Common myeloid progenitor, CD34-positive (primary cell): Measurements from ENCODE around the gene ZNF287.

Source experiments
- CTCF ChIA-PET: fragments of 350-600 bp; sonication (Branson Sonifier 250); formaldehyde crosslinking; loops from one replicate; lab custom pipeline; 2021; ENCODE audit warnings: antibody characterized with exemption; lab: Charles Lee
- POLR2A ChIA-PET: fragments of 350-600 bp; sonication (Branson Sonifier 250); formaldehyde crosslinking; loops from one replicate; lab custom pipeline; 2021; ENCODE audit warnings: antibody characterized with exemption; lab: Charles Lee
- DNase-seq, 3 donors: peaks; one replicate each; pipeline versions ENCODE4 v3.0.0 to v3.0.0-alpha.2; 2013
- H3K27ac ChIP-seq, 2 experiments: 1 replicate in 1 of 2; 2 replicates in 1 of 2; pipeline ENCODE4 v1.7.0; 2013; ENCODE audit warnings: inconsistent platforms in 2 of 2, low read length in 2 of 2, mild to moderate bottlenecking in 2 of 2, low read depth in 1 of 2, moderate library complexity in 1 of 2; ENCODE audit not compliant: severe bottlenecking in 2 of 2, insufficient read depth in 1 of 2, poor library complexity in 1 of 2
- H3K27me3 ChIP-seq, 5 experiments: replicated peaks in 2 of 5; 1 replicate in 3 of 5; 2 replicates in 2 of 5; pipeline versions ENCODE4 v1.6.1 to v1.7.0; 2013; ENCODE audit warnings: low read length in 4 of 5, mild to moderate bottlenecking in 2 of 5, moderate library complexity in 2 of 5, inconsistent platforms in 1 of 5; ENCODE audit not compliant: insufficient read depth in 5 of 5, control insufficient read depth in 4 of 5
- H3K36me3 ChIP-seq, 4 experiments: 1 replicate in 2 of 4; 2 replicates in 2 of 4; pipeline versions ENCODE4 v1.6.1 to v1.7.0; 2013; ENCODE audit warnings: low read length in 3 of 4, control low read depth in 1 of 4, mild to moderate bottlenecking in 1 of 4; ENCODE audit not compliant: control insufficient read depth in 4 of 4, insufficient read depth in 4 of 4
- H3K4me1 ChIP-seq, 4 experiments: 1 replicate in 3 of 4; 2 replicates in 1 of 4; pipeline versions ENCODE4 v1.6.1 to v1.7.1; 2013; ENCODE audit warnings: low read length in 3 of 4, mild to moderate bottlenecking in 3 of 4, control low read depth in 1 of 4, inconsistent platforms in 1 of 4, moderate library complexity in 1 of 4; ENCODE audit not compliant: control insufficient read depth in 4 of 4, insufficient read depth in 4 of 4; ENCODE audit errors: control extremely low read depth in 1 of 4
- H3K4me3 ChIP-seq, 7 experiments: 1 replicate in 4 of 7; 2 replicates in 3 of 7; pipeline versions ENCODE4 v1.5.1 to v1.7.0; 2013; ENCODE audit warnings: mild to moderate bottlenecking in 7 of 7, low read length in 6 of 7, moderate library complexity in 6 of 7, inconsistent platforms in 2 of 7, low read depth in 2 of 7, control low read depth in 1 of 7; ENCODE audit not compliant: insufficient read depth in 4 of 7, control insufficient read depth in 1 of 7; ENCODE audit errors: extremely low read depth in 1 of 7
- H3K9me3 ChIP-seq, 5 experiments: 1 replicate in 4 of 5; 2 replicates in 1 of 5; pipeline versions ENCODE4 v1.6.1 to v1.7.1; 2013; ENCODE audit warnings: low read length in 4 of 5, mild to moderate bottlenecking in 2 of 5, inconsistent platforms in 1 of 5, low read depth in 1 of 5, moderate library complexity in 1 of 5; ENCODE audit not compliant: control insufficient read depth in 4 of 5, insufficient read depth in 2 of 5; ENCODE audit errors: control extremely low read depth in 1 of 5
- WGBS: methylation state at CpG from one replicate; pipeline ENCODE4 v1.1.5; 2013; ENCODE audit not compliant: insufficient coverage; 5-methylcytosine and 5-hydroxymethylcytosine counted together

Gene ZNF287

DNA sequence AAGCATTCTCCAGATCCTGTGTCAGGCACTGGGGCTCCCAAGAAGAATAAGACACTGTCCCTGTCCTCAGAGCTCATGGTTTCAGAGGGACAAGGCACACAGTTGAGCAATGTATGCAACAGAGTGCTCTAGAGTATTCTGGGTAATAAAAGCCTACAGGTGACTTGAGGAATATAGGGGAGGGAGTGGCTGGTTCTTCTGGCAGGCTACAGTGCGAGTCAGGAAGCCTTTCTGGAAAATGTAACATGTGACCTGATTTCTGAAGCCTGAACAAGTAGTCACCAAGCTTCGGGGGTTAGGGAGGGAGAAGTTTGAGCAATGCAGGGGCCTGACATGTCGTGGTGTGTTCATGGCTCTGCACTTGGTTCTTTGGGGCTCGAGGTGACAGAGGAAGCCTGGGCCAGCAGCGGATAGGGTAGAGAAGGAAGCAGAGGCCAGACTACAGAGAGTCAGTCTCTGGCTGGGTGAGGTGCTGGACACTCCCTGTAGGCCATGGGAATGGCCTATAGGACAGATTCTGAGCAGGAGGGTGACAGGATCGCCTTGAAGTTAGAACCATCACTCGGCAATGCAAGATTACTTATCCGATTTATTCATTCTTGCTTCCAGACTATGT is 61.0 kb downstream of the ZNF287 start:
- Histone ChIP-seq H3K36me3 (no peaks in the 10 kb centered on the region), H3K27ac (no peak overlapping the region), H3K27me3 (no peaks in the 10 kb centered on the region), H3K9me3 (no peaks in the 10 kb centered on the region), H3K4me1 (peaks cover 0 to 18% (median 12%) of the 10 kb centered on the region in 4 experiments), H3K4me3 (no peak overlapping the region)
- DNase-seq, result no peak
- ChIA-PET CTCF (interaction anchor here (0.7 to 1.3 kb wide), 3 partner anchors 12 to 45 kb away, joined by 3 read pairs; no protein-coding TSS in a partner anchor), POLR2A (no interaction called here)
- 68% methylated on average over 8 of the region's 8 CpGs for WGBS

DNA sequence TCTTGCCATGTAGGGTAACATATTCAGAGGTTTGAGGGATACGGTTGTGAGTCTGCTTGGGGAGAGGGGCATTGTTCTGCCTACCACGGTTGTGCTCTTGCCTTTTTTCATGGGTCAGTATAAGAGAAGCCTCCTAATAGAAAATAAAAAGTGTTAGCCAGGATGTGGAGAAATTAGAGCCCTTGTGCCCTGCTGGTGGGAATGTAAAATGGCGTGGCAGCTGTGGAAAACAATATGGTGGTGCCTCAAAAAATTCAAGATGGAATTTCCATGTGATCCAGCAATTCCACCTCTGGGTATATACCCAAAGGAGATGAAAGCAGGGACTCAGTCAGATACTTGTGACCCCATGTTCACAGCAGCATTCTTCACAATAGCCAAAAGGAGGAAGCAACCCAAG is 62.8 kb downstream of the ZNF287 start:
- Histone ChIP-seq H3K27me3 (no peaks in the 10 kb centered on the region), H3K4me3 (no peak overlapping the region), H3K4me1 (peaks cover 0 to 5% (median under 1%) of the 10 kb centered on the region in 4 experiments), H3K27ac (no peak overlapping the region), H3K9me3 (no peaks in the 10 kb centered on the region), H3K36me3 (no peaks in the 10 kb centered on the region)
- ChIA-PET POLR2A (no interaction called here), CTCF (no interaction called here)
- WGBS, result 90% methylated on average over 3 of the region's 3 CpGs
- DNase-seq, result no peak

DNA sequence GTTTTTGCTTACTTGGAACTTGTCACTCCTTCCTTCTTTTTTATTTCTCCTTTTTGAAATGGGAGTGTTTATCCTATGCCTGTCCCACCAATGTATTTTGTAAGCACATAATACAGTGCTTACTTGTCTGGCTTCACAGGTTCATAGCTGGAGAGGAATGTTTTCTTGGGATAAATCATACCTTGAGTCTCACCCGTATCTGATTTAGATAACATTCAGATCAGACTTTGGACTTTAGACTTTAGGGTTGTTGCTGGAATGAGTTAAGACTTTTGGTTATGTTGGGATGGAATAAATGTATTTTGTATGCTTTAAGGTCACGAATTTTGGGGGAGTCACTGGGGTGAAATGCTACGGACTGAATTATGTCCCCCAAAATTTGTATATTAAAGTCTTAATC is 64.0 kb downstream of the ZNF287 start:
- POLR2A ChIA-PET, result no interaction called here
- WGBS, result 88% methylated on average over 1 of the region's 3 CpGs
- no peak overlapping the region for H3K27ac ChIP-seq
- no peaks in the 10 kb centered on the region for H3K4me1 ChIP-seq
- no peak overlapping the region for H3K4me3 ChIP-seq
- H3K27me3 ChIP-seq, result no peaks in the 10 kb centered on the region
- DNase-seq, result no peak
- CTCF ChIA-PET, result interaction anchor here (1.6 kb wide), 1 partner anchor 16 kb away, joined by 5 read pairs; no protein-coding TSS in a partner anchor
- H3K36me3 ChIP-seq, result no peaks in the 10 kb centered on the region
- no peaks in the 10 kb centered on the region for H3K9me3 ChIP-seq
